Suprapubic skin (tissue), 3 donors: ENCODE data around the gene ACTR8.

ENCODE experiments used
- POLR2AphosphoS5 ChIP-seq, 3 donors: sonication (generic); formaldehyde crosslinking; IDR thresholded peaks; one replicate each; pipeline ENCODE4 v1.6.1; 2017; ENCODE audit warnings: antibody characterized with exemption in 3 of 3
- TF ChIP-seq, protein P1 (sequence below), 2 donors: fragments of 200-600 bp in 1 of 2; fragments of 450-650 bp in 1 of 2; sonication (generic) in 1 of 2; IDR thresholded peaks; one replicate each; pipeline ENCODE4 v1.5.1; 2016 to 2019; ENCODE audit warnings: antibody characterized with exemption in 2 of 2, mild to moderate bottlenecking in 1 of 2, moderate library complexity in 1 of 2

DNA sequence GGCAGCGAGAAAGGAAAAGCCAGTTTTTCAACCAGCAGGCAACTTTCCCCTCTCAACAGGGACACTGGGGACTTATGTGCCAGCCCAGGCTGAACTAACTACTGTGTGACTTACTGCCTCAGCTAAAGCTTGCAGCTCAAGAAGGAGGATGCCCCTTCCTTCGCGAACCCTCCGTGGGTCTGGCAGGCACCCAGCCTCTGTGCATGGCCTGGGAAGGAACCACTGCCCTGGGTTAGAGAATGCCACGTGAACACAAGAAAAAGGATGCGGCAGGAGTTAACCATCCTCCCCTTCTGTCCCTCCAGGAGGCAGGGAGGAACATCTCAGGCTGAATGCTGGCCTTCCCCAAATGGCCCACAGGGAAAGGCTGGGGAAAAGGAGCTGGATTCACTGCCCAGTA lies 64.7 kb downstream of the ACTR8 start:
- TF ChIP-seq POLR2AphosphoS5 (IDR thresholded peaks at IDR 0.05) = no peak
- TF ChIP-seq, protein P1, sequence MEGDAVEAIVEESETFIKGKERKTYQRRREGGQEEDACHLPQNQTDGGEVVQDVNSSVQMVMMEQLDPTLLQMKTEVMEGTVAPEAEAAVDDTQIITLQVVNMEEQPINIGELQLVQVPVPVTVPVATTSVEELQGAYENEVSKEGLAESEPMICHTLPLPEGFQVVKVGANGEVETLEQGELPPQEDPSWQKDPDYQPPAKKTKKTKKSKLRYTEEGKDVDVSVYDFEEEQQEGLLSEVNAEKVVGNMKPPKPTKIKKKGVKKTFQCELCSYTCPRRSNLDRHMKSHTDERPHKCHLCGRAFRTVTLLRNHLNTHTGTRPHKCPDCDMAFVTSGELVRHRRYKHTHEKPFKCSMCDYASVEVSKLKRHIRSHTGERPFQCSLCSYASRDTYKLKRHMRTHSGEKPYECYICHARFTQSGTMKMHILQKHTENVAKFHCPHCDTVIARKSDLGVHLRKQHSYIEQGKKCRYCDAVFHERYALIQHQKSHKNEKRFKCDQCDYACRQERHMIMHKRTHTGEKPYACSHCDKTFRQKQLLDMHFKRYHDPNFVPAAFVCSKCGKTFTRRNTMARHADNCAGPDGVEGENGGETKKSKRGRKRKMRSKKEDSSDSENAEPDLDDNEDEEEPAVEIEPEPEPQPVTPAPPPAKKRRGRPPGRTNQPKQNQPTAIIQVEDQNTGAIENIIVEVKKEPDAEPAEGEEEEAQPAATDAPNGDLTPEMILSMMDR (IDR thresholded peaks at IDR 0.05) = no peak
